HEK293 (cell line): Measurements from ENCODE around the gene SCRN2.

Experiments used
- BCL11B ChIP-seq: fragments of 450-650 bp; formaldehyde crosslinking; IDR thresholded peaks from 2 replicates; pipeline ENCODE4 v1.5.1; 2016; ENCODE audit warnings: low read depth, missing biosample characterization, missing genetic modification characterization
- GLI4 ChIP-seq: fragments of 450-650 bp; formaldehyde crosslinking; IDR thresholded peaks from 2 replicates; pipeline ENCODE4 v1.5.1; 2016; ENCODE audit warnings: missing biosample characterization, missing genetic modification characterization
- GLIS2 ChIP-seq: fragments of 450-650 bp; formaldehyde crosslinking; IDR thresholded peaks from 2 replicates; pipeline ENCODE4 v1.5.1; 2016; ENCODE audit warnings: missing biosample characterization, missing genetic modification characterization
- KLF1 ChIP-seq: fragments of 450-650 bp; formaldehyde crosslinking; IDR thresholded peaks from 2 replicates; pipeline ENCODE4 v1.5.1; 2016; ENCODE audit warnings: missing biosample characterization, missing genetic modification characterization
- KLF10 ChIP-seq: fragments of 450-650 bp; IDR thresholded peaks from 2 replicates; pipeline ENCODE4 v1.5.1; 2018; ENCODE audit warnings: missing biosample characterization, mild to moderate bottlenecking, missing genetic modification characterization
- KLF16 ChIP-seq: fragments of 450-650 bp; formaldehyde crosslinking; IDR thresholded peaks from 2 replicates; pipeline ENCODE4 v1.5.1; 2017; ENCODE audit warnings: missing biosample characterization, missing genetic modification characterization
- KLF9 ChIP-seq: fragments of 450-650 bp; formaldehyde crosslinking; IDR thresholded peaks from 2 replicates; pipeline ENCODE4 v1.5.1; 2016; ENCODE audit warnings: missing biosample characterization, missing genetic modification characterization, low read depth
- PRDM10 ChIP-seq: fragments of 450-650 bp; formaldehyde crosslinking; IDR thresholded peaks from 2 replicates; pipeline ENCODE4 v1.5.1; 2016; ENCODE audit warnings: missing biosample characterization, missing genetic modification characterization
- SP2 ChIP-seq: fragments of 450-650 bp; formaldehyde crosslinking; IDR thresholded peaks from 2 replicates; pipeline ENCODE4 v1.5.1; 2016; ENCODE audit warnings: missing biosample characterization, missing genetic modification characterization
- YY1 ChIP-seq: fragments of 450-650 bp; formaldehyde crosslinking; IDR thresholded peaks from 2 replicates; pipeline ENCODE4 v1.5.1; 2018; ENCODE audit warnings: missing biosample characterization, missing genetic modification characterization
- ZBTB21 ChIP-seq: fragments of 450-650 bp; formaldehyde crosslinking; IDR thresholded peaks from 2 replicates; pipeline ENCODE4 v1.5.1; 2017; ENCODE audit warnings: missing biosample characterization, missing genetic modification characterization
- ZBTB7A ChIP-seq: fragments of 450-650 bp; formaldehyde crosslinking; IDR thresholded peaks from 2 replicates; pipeline ENCODE4 v1.5.1; 2016; ENCODE audit warnings: low read depth, missing biosample characterization, missing genetic modification characterization
- ZFP3 ChIP-seq: fragments of 450-650 bp; formaldehyde crosslinking; IDR thresholded peaks from 2 replicates; pipeline ENCODE4 v1.5.1; 2016; ENCODE audit warnings: low read depth, missing biosample characterization, missing genetic modification characterization
- ZNF114 ChIP-seq: fragments of 450-650 bp; formaldehyde crosslinking; IDR thresholded peaks from 2 replicates; pipeline ENCODE4 v1.5.0; 2017; ENCODE audit warnings: missing biosample characterization, missing genetic modification characterization
- ZNF169 ChIP-seq: fragments of 450-650 bp; formaldehyde crosslinking; IDR thresholded peaks from 2 replicates; pipeline ENCODE4 v1.5.1; 2016; ENCODE audit warnings: missing biosample characterization, missing genetic modification characterization
- ZNF2 ChIP-seq: fragments of 450-650 bp; formaldehyde crosslinking; IDR thresholded peaks from 2 replicates; pipeline ENCODE4 v1.5.1; 2016; ENCODE audit warnings: missing biosample characterization, missing genetic modification characterization
- ZNF23 ChIP-seq: fragments of 450-650 bp; formaldehyde crosslinking; IDR thresholded peaks from 2 replicates; pipeline ENCODE4 v1.5.1; 2016; ENCODE audit warnings: missing biosample characterization, missing genetic modification characterization, borderline replicate concordance
- ZNF266 ChIP-seq: fragments of 450-650 bp; formaldehyde crosslinking; IDR thresholded peaks from 2 replicates; pipeline ENCODE4 v1.5.1; 2016; ENCODE audit warnings: missing biosample characterization, missing genetic modification characterization, low read depth
- ZNF302 ChIP-seq: fragments of 450-650 bp; formaldehyde crosslinking; IDR thresholded peaks from 2 replicates; pipeline ENCODE4 v1.5.1; 2016; ENCODE audit warnings: missing biosample characterization, missing genetic modification characterization, low read depth
- ZNF341 ChIP-seq: fragments of 450-650 bp; formaldehyde crosslinking; IDR thresholded peaks from 2 replicates; pipeline ENCODE4; 2016; ENCODE audit warnings: low read depth, missing biosample characterization, missing genetic modification characterization
- ZNF394 ChIP-seq: fragments of 450-650 bp; formaldehyde crosslinking; IDR thresholded peaks from 2 replicates; pipeline ENCODE4 v1.5.1; 2016; ENCODE audit warnings: missing biosample characterization, missing genetic modification characterization, mild to moderate bottlenecking, moderate library complexity, borderline replicate concordance
- ZNF423 ChIP-seq: fragments of 450-650 bp; formaldehyde crosslinking; IDR thresholded peaks from 2 replicates; pipeline ENCODE4 v1.5.1; 2016; ENCODE audit warnings: missing biosample characterization, missing genetic modification characterization
- ZNF48 ChIP-seq: fragments of 450-650 bp; formaldehyde crosslinking; IDR thresholded peaks from 2 replicates; pipeline ENCODE4 v1.5.1; 2016; ENCODE audit warnings: missing biosample characterization, missing genetic modification characterization
- ZNF518A ChIP-seq: fragments of 450-650 bp; formaldehyde crosslinking; conservative IDR thresholded peaks from 2 replicates; pipeline ENCODE4 v1.5.1; 2016; ENCODE audit warnings: low read depth, missing biosample characterization, missing genetic modification characterization
- ZNF558 ChIP-seq: fragments of 450-650 bp; formaldehyde crosslinking; IDR thresholded peaks from 2 replicates; pipeline ENCODE4 v1.5.1; 2016; ENCODE audit warnings: missing biosample characterization, missing genetic modification characterization
- ZNF560 ChIP-seq: fragments of 450-650 bp; formaldehyde crosslinking; IDR thresholded peaks from 2 replicates; pipeline ENCODE4 v1.5.1; 2017; ENCODE audit warnings: missing biosample characterization, missing genetic modification characterization, borderline replicate concordance
- ZNF571 ChIP-seq: fragments of 450-650 bp; formaldehyde crosslinking; IDR thresholded peaks from 2 replicates; pipeline ENCODE4 v1.5.0; 2017; ENCODE audit warnings: missing biosample characterization, missing genetic modification characterization
- ZNF621 ChIP-seq: fragments of 450-650 bp; formaldehyde crosslinking; IDR thresholded peaks from 2 replicates; pipeline ENCODE4 v1.5.1; 2017; ENCODE audit warnings: missing biosample characterization, missing genetic modification characterization
- ZNF623 ChIP-seq: fragments of 450-650 bp; formaldehyde crosslinking; IDR thresholded peaks from 2 replicates; pipeline ENCODE4 v1.5.1; 2016; ENCODE audit warnings: missing biosample characterization, missing genetic modification characterization
- ZNF626 ChIP-seq: fragments of 450-650 bp; sonication (Bioruptor Pico); formaldehyde crosslinking; IDR thresholded peaks from 2 replicates; pipeline ENCODE4 v1.5.1; 2018; ENCODE audit warnings: missing biosample characterization, missing genetic modification characterization, inconsistent platforms
- ZNF677 ChIP-seq: fragments of 450-650 bp; IDR thresholded peaks from 2 replicates; pipeline ENCODE4 v1.5.0; 2018; ENCODE audit warnings: missing biosample characterization, mild to moderate bottlenecking, missing genetic modification characterization, moderate library complexity
- ZNF747 ChIP-seq: fragments of 450-650 bp; formaldehyde crosslinking; IDR thresholded peaks from 2 replicates; pipeline ENCODE4 v1.5.1; 2016; ENCODE audit warnings: missing biosample characterization, missing genetic modification characterization
- ZNF791 ChIP-seq: fragments of 450-650 bp; formaldehyde crosslinking; IDR thresholded peaks from 2 replicates; pipeline ENCODE4 v1.5.1; 2016; ENCODE audit warnings: missing biosample characterization, missing genetic modification characterization
- ZSCAN30 ChIP-seq: fragments of 450-650 bp; IDR thresholded peaks from 2 replicates; pipeline ENCODE4 v1.5.1; 2018; ENCODE audit warnings: missing biosample characterization, mild to moderate bottlenecking, missing genetic modification characterization, moderate library complexity

SCRN2 gene

GRCh38 chr17:47831003-47831933, 9.8 kb downstream of the SCRN2 start, which contains the start of the genes LRRC46 and MRPL10 (continued):
- TF ChIP-seq ZNF518A (tag by site-specific recombination) (peak; percentile 78), ZNF2 (tag by site-specific recombination) (peak; percentile 85; the same call in 1 of the 2 replicates), ZBTB21 (tag by site-specific recombination) (no peak), ZNF747 (no peak), BCL11B (tag by site-specific recombination) (no peak), ZBTB7A (tag by site-specific recombination) (peak; percentile 75), ZNF571 (tag by site-specific recombination) (no peak), KLF1 (tag by site-specific recombination) (0 out of 2 replicates have a peak, but pooled peaks have one; percentile 28), ZNF423 (tag by site-specific recombination) (no peak), PRDM10 (peak; percentile 81), KLF10 (tag by site-specific recombination) (no peak), ZNF623 (no peak), SP2 (peak; percentile 92), ZNF23 (tag by site-specific recombination) (no peak), KLF9 (tag by site-specific recombination) (peak; percentile 82), ZNF48 (tag by site-specific recombination) (no peak), ZNF677 (tag by site-specific recombination) (no peak), ZNF560 (no peak), ZFP3 (tag by site-specific recombination) (no peak), GLIS2 (peak; percentile 95), KLF16 (tag by site-specific recombination) (0 out of 2 replicates have a peak, but pooled peaks have one; percentile 34), ZNF114 (no peak), ZSCAN30 (no peak), ZNF302 (tag by site-specific recombination) (no peak), GLI4 (tag by site-specific recombination) (no peak), ZNF266 (tag by site-specific recombination) (no peak), ZNF558 (tag by site-specific recombination) (no peak), ZNF621 (tag by site-specific recombination) (no peak), ZNF169 (tag by site-specific recombination) (no peak), YY1 (peak; percentile 87; the same call in 1 of the 2 replicates), ZNF626 (no peak), ZNF341 (tag by site-specific recombination) (no peak), ZNF791 (tag by site-specific recombination) (no peak), ZNF394 (tag by site-specific recombination) (peak; percentile 41; the same call in 1 of the 2 replicates)
